K562 (cell line): ENCODE results near the gene MTA2. TPM values are rescaled to one million over a fixed set of nuclear protein-coding genes. Genes with fewer than 3 reads are reported as not detected.

ENCODE experiments used
- ATAC-seq: fragments of 200-7000 bp; cut with Tn5 transposase; 3 replicates; pipeline ENCODE4 v1.9.1; 2020; ENCODE audit warnings: moderate library complexity
- BruUV-seq: library from RNA; stranded (reverse); fragments of 400-500 nt; replicated peaks from 2 replicates; lab custom pipeline; 2021; lab: Mats Ljungman, UMichigan
- CTCF ChIA-PET: fragments of 300-600 bp; formaldehyde crosslinking; extraction: SDS; loops from one replicate; lab custom pipeline; 2021; ENCODE audit warnings: low intra/inter-chr PET ratio; lab: Yijun Ruan, JAX
- POLR2A ChIA-PET: fragments of 300-600, 350-650 bp; sonication (Branson Sonifier 250); formaldehyde crosslinking; extraction: SDS; loops from one replicate; lab custom pipeline; 2021; ENCODE audit warnings: antibody characterized with exemption, inconsistent platforms; lab: Yijun Ruan, JAX
- DNase-seq, 4 experiments: peaks; one replicate each; pipeline versions ENCODE4 v3.0.0 to v3.0.0-alpha.2; 2011 to 2018; ENCODE audit warnings: low spot score in 3 of 4, mixed read lengths in 3 of 4; ENCODE audit errors: extremely low read depth in 1 of 4
- FAIRE-seq: peaks from 2 replicates; lab custom pipeline; 2011; peaks lifted over from hg19 to GRCh38; lab: Jason Lieb, UNC
- H2AFZ ChIP-seq: 2 replicates; pipeline ENCODE4 v1.6.0; 2011; ENCODE audit warnings: low read depth, low read length, control low read depth, inconsistent platforms
- H3K27ac ChIP-seq: fragments of 200-600 bp; 3 replicates; pipeline ENCODE4 v1.8.0; 2011; ENCODE audit warnings: low read depth, mild to moderate bottlenecking, control low read depth, inconsistent platforms, low read length, moderate library complexity, mixed read lengths; ENCODE audit errors: extremely low read depth
- H3K27me3 ChIP-seq, 2 experiments: fragments of 300-600 bp in 1 of 2; 2 replicates in 1 of 2; 3 replicates in 1 of 2; pipeline versions ENCODE4 v1.6.0 to v1.8.0; 2011; ENCODE audit warnings: inconsistent platforms in 2 of 2, low read length in 2 of 2, mild to moderate bottlenecking in 1 of 2, mixed read lengths in 1 of 2, moderate library complexity in 1 of 2; ENCODE audit not compliant: control insufficient read depth in 2 of 2, insufficient read depth in 2 of 2
- H3K36me3 ChIP-seq: fragments of 300-600 bp; 3 replicates; pipeline ENCODE4 v1.8.0; 2011; ENCODE audit warnings: mild to moderate bottlenecking, low read length, inconsistent platforms; ENCODE audit not compliant: control insufficient read depth, insufficient read depth
- H3K4me1 ChIP-seq, 2 experiments: fragments of 200-600 bp in 1 of 2; replicated peaks in 1 of 2; 2 replicates in 1 of 2; 3 replicates in 1 of 2; pipeline versions ENCODE4 v1.5.1 to v1.8.0; 2011; ENCODE audit warnings: inconsistent platforms in 2 of 2, low read length in 2 of 2, mild to moderate bottlenecking in 1 of 2, mixed read lengths in 1 of 2, moderate library complexity in 1 of 2; ENCODE audit not compliant: control insufficient read depth in 2 of 2, insufficient read depth in 2 of 2
- H3K4me2 ChIP-seq: 2 replicates; pipeline ENCODE4 v1.6.1; 2011; ENCODE audit warnings: low read length, control low read depth, inconsistent platforms, mixed read lengths; ENCODE audit not compliant: insufficient read depth
- H3K4me3 ChIP-seq: fragments of 200-600 bp; sonication (generic), shearing (Covaris generic); 2 replicates; pipeline ENCODE4 v1.5.1; 2016; ENCODE audit warnings: control low read depth, inconsistent platforms
- H3K79me2 ChIP-seq: fragments of 200-600 bp; 3 replicates; pipeline ENCODE4 v1.8.0; 2011; ENCODE audit warnings: low read length, inconsistent platforms; ENCODE audit not compliant: control insufficient read depth, insufficient read depth
- H3K9ac ChIP-seq, 2 experiments: 2 replicates each; pipeline versions ENCODE4 v1.6.0 to v1.6.1; 2011; ENCODE audit warnings: low read depth in 2 of 2, low read length in 2 of 2, control low read depth in 1 of 2, inconsistent platforms in 1 of 2, mild to moderate bottlenecking in 1 of 2, mixed read lengths in 1 of 2; ENCODE audit not compliant: insufficient read depth in 1 of 2
- H3K9me1 ChIP-seq: one replicate; pipeline ENCODE4 v1.6.0; 2011; ENCODE audit warnings: inconsistent platforms, mild to moderate bottlenecking, low read length, moderate library complexity; ENCODE audit not compliant: control insufficient read depth, insufficient read depth
- H3K9me3 ChIP-seq: replicated peaks from 2 replicates; pipeline ENCODE4 v1.5.1; 2011; ENCODE audit warnings: low read depth, low read length, inconsistent platforms; ENCODE audit not compliant: control insufficient read depth, insufficient read depth
- H4K20me1 ChIP-seq: replicated peaks from 2 replicates; pipeline ENCODE4 v1.6.1; 2011; ENCODE audit warnings: low read length, inconsistent platforms, mixed read lengths; ENCODE audit not compliant: control insufficient read depth, insufficient read depth
- KLF16 ChIP-seq: IDR thresholded peaks from 2 replicates; pipeline ENCODE4 v1.6.1; 2016; ENCODE audit warnings: antibody characterized with exemption
- NONO ChIP-seq, 2 experiments: fragments of 200-400 bp in 1 of 2; fragments of 450-650 bp in 1 of 2; formaldehyde crosslinking in 1 of 2; IDR thresholded peaks; 2 replicates each; pipeline ENCODE4 v1.6.1; 2017; ENCODE audit warnings: low read depth in 2 of 2, mild to moderate bottlenecking in 2 of 2, moderate library complexity in 2 of 2, low read length in 1 of 2
- NR2C1 ChIP-seq, 2 experiments: fragments of 450-650 bp; IDR thresholded peaks; 2 replicates each; pipeline ENCODE4 v1.6.1; 2017; ENCODE audit warnings: mild to moderate bottlenecking in 2 of 2, antibody characterized with exemption in 1 of 2, inconsistent platforms in 1 of 2, missing compliant biosample characterization in 1 of 2, missing genetic modification characterization in 1 of 2
- POLR2H ChIP-seq: IDR thresholded peaks from 2 replicates; pipeline ENCODE4 v1.6.1; 2016; ENCODE audit warnings: missing genetic modification characterization, low read depth, mild to moderate bottlenecking, control low read depth, missing compliant biosample characterization, moderate library complexity
- RREB1 ChIP-seq: fragments of 250-450 bp; sonication (Bioruptor Pico); IDR thresholded peaks from 2 replicates; pipeline ENCODE4 v1.4.0; 2020
- ZNF253 ChIP-seq: fragments of 250-450 bp; sonication (Bioruptor Pico); conservative IDR thresholded peaks from 2 replicates; pipeline ENCODE4 v1.6.1; 2021; ENCODE audit warnings: mild to moderate bottlenecking
- ZNF449 ChIP-seq: fragments of 250-450 bp; sonication (Bioruptor Pico); IDR thresholded peaks from 2 replicates; pipeline ENCODE4 v1.8.0; 2022; ENCODE audit warnings: moderate library complexity, mild to moderate bottlenecking, inconsistent platforms
- WGBS: fragments of 100-300 bp; shearing (Covaris generic); methylation state at CpG from one replicate; pipeline ENCODE4 v1.1.6; 2016; ENCODE audit warnings: low coverage, mixed read lengths; ENCODE audit not compliant: insufficient coverage; ENCODE audit errors: missing lambda C conversion rate; 5-methylcytosine and 5-hydroxymethylcytosine counted together
- in situ Hi-C: fragments of 300-500 bp; cut with MboI; formaldehyde crosslinking; loops from 4 replicates; pipeline ENCODE4 v1.15.0; 2018; ENCODE audit warnings: inconsistent platforms, mixed read lengths
- intact Hi-C: fragments of 100-400 bp; cut with micrococcal nuclease; formaldehyde crosslinking; loops from 2 replicates; pipeline ENCODE4 v1.14.2; 2022
- polyA plus RNA-seq, 8 experiments: library from polyadenylated mRNA; depleted of rRNA in 4 of 8; stranded (reverse) in 5 of 8; unstranded in 3 of 8; fragments of >200 nt; fragmentation: Nextera tagmentation in 2 of 8; fragmentation: Illumina TruSeq in 1 of 8; extraction: Ambion mirVana in 2 of 8; extraction: Trizol in 1 of 8; gene quantifications; 2 replicates each; pipeline versions ENCODE4 v1.2.1 to v1.2.3, GENCODE V29; 2011 to 2014; ENCODE audit warnings: inconsistent platforms in 1 of 8, missing spikeins in 1 of 8
- total RNA-seq, 7 experiments: library from RNA; depleted of rRNA in 6 of 7; stranded (reverse); fragments of >200 nt in 6 of 7; fragmentation: Illumina TruSeq in 2 of 7; extraction: Trizol in 2 of 7; gene quantifications; 2 replicates each; pipeline versions ENCODE4 v1.2.1 to v1.2.3, GENCODE V29; 2011 to 2021; ENCODE audit warnings: low replicate concordance in 1 of 7
- TF ChIP-seq, protein P1 (sequence below): sonication (generic); formaldehyde crosslinking; IDR thresholded peaks from 2 replicates; pipeline ENCODE4 v1.4.0; 2020; ENCODE audit warnings: mild to moderate bottlenecking, missing genetic modification reagents
- TF ChIP-seq, protein P2 (sequence below), 3 experiments: IDR thresholded peaks in 2 of 3; conservative IDR thresholded peaks in 1 of 3; 2 replicates each; pipeline ENCODE4 v1.5.1; 2011 to 2012; ENCODE audit warnings: low read length in 3 of 3, mild to moderate bottlenecking in 3 of 3, control low read depth in 2 of 3, improper control_type of control experiment in 1 of 3, inconsistent platforms in 1 of 3, low read depth in 1 of 3, mixed read lengths in 1 of 3, moderate library complexity in 1 of 3; ENCODE audit not compliant: insufficient read depth in 2 of 3

Gene MTA2
- total and polyA plus RNA-seq, 9 of the 15 experiments (the other 6 are each of a cell fraction or from before 2014, with no cell fraction given) = 6.2 to 220 (median 172) TPM

DNA sequence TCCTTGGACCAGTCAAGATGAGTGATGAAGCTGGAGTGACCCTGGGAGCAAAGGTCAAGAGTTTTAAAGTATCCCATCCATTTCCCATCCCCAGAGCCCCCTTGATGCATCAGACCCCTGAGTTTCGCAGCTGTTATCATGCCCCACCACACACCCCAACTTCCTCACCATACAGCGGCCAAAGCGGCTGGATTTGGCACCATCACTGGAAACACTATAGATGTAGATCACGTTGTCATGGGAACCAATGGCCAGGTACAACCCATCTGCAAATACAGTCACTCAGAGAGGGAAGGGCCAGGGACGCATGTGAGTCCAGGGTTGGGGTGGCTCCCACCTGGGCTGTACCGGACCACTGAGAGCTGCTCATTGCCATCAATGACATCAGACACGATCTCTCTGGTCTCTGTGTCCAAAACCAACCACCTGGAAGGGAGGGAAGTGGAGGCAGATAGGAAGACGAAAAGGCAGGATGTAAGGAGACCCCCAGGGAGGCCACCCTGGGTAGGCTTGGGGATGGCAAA is 2.2 kb upstream of the MTA2 start:
- no peak overlapping the region; the same call in 2 of the 3 replicates for H3K27ac ChIP-seq
- ATAC-seq (no peak), DNase-seq (no peak), FAIRE-seq (peak; percentile 29)
- no peak overlapping the region for H3K4me3 ChIP-seq
- no TSS peak for BruUV-seq
- no peaks in the 10 kb centered on the region for H4K20me1 ChIP-seq
- peaks cover 32% of the 10 kb centered on the region for H3K79me2 ChIP-seq
- no peaks in the 10 kb centered on the region for H3K9me1 ChIP-seq
- peaks cover 70% of the 10 kb centered on the region for H3K36me3 ChIP-seq
- no peaks in the 10 kb centered on the region for H3K9me3 ChIP-seq
- H3K9ac ChIP-seq = peak overlapping the region in 1 of 2 experiments; percentile 39; a peak in 1 of 4 replicates
- H3K27me3 ChIP-seq = no peaks in the 10 kb centered on the region
- no peak overlapping the region for H2AFZ ChIP-seq
- WGBS = 75% methylated on average over 8 of the region's 8 CpGs
- intact Hi-C loops (loop anchor here (5.0 kb wide), 1 partner anchor 68 kb away; the partner anchor contains the start of genes LBHD1 and UQCC3), in situ Hi-C loops (no loop called here)
- POLR2A ChIA-PET = interaction anchor here (0.7 to 2.4 kb wide), 3 partner anchors 12 to 61 kb away, joined by 4 to 10 read pairs (median 5); partner anchors contain the start of genes C11orf98, CSKMT, EEF1G and TUT1
- CTCF ChIA-PET = no interaction called here
- no peak overlapping the region for H3K4me2 ChIP-seq
- H3K4me1 ChIP-seq = peaks cover 10 to 42% of the 10 kb centered on the region in 2 experiments; a peak in 4 of 5 replicates
- TF ChIP-seq KLF16 = no peak
- TF ChIP-seq ZNF449 (CRISPR knock-in tag) = no peak
- no peak for TF ChIP-seq NONO (IDR thresholded peaks at IDR 0.05; ENCODE audit: low read depth in 2 of 2, low read length in 1 of 2)
- TF ChIP-seq RREB1 (CRISPR knock-in tag) = no peak
- no peak for TF ChIP-seq POLR2H
- no peak for TF ChIP-seq ZNF253 (CRISPR knock-in tag)
- TF ChIP-seq, protein P1, sequence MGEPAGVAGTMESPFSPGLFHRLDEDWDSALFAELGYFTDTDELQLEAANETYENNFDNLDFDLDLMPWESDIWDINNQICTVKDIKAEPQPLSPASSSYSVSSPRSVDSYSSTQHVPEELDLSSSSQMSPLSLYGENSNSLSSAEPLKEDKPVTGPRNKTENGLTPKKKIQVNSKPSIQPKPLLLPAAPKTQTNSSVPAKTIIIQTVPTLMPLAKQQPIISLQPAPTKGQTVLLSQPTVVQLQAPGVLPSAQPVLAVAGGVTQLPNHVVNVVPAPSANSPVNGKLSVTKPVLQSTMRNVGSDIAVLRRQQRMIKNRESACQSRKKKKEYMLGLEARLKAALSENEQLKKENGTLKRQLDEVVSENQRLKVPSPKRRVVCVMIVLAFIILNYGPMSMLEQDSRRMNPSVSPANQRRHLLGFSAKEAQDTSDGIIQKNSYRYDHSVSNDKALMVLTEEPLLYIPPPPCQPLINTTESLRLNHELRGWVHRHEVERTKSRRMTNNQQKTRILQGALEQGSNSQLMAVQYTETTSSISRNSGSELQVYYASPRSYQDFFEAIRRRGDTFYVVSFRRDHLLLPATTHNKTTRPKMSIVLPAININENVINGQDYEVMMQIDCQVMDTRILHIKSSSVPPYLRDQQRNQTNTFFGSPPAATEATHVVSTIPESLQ (CRISPR knock-in tag) = no peak
- TF ChIP-seq, protein P2, sequence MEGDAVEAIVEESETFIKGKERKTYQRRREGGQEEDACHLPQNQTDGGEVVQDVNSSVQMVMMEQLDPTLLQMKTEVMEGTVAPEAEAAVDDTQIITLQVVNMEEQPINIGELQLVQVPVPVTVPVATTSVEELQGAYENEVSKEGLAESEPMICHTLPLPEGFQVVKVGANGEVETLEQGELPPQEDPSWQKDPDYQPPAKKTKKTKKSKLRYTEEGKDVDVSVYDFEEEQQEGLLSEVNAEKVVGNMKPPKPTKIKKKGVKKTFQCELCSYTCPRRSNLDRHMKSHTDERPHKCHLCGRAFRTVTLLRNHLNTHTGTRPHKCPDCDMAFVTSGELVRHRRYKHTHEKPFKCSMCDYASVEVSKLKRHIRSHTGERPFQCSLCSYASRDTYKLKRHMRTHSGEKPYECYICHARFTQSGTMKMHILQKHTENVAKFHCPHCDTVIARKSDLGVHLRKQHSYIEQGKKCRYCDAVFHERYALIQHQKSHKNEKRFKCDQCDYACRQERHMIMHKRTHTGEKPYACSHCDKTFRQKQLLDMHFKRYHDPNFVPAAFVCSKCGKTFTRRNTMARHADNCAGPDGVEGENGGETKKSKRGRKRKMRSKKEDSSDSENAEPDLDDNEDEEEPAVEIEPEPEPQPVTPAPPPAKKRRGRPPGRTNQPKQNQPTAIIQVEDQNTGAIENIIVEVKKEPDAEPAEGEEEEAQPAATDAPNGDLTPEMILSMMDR (IDR thresholded peaks at IDR 0.05 in 2 of 3, conservative IDR thresholded peaks at IDR 0.05 in 1 of 3; ENCODE audit: insufficient read depth in 2 of 3, low read depth in 1 of 3, low read length in 3 of 3) = no peak
- peak; percentile 41; the same call in 1 of the 2 replicates for TF ChIP-seq NR2C1 (IDR thresholded peaks at IDR 0.05)
- TF ChIP-seq NR2C1 (tag; IDR thresholded peaks at IDR 0.05) = no peak
